Type B pancreatic cell (in vitro differentiated cells): ENCODE measurements around the gene KAZALD1. TPM values are rescaled to one million over a fixed set of nuclear protein-coding genes. Genes with fewer than 3 reads are reported as not detected.
A peak's percentile ranks its signal among the peaks of the same experiment; 100 is the strongest.

Experiments
- DNase-seq: peaks from one replicate; pipeline ENCODE4 v3.0.0; 2021; ENCODE audit warnings: mixed read lengths; ENCODE audit not compliant: unreplicated experiment; ENCODE audit errors: extremely low spot score
- H3K27ac Mint-ChIP-seq: 2 replicates; pipeline ENCODE4 v1.8.0; 2021; ENCODE audit warnings: mild to moderate bottlenecking, mixed read lengths
- H3K27me3 Mint-ChIP-seq: 2 replicates; pipeline ENCODE4 v1.8.0; 2021; ENCODE audit warnings: mixed read lengths
- H3K36me3 Mint-ChIP-seq: 2 replicates; pipeline ENCODE4 v1.8.0; 2021; ENCODE audit warnings: mixed read lengths
- H3K4me1 Mint-ChIP-seq: one replicate; pipeline ENCODE4 v1.8.0; 2021; ENCODE audit warnings: mixed read lengths; ENCODE audit not compliant: unreplicated experiment
- H3K4me3 Mint-ChIP-seq: 2 replicates; pipeline ENCODE4 v1.8.0; 2021; ENCODE audit warnings: mild to moderate bottlenecking, mixed read lengths
- H3K9me3 Mint-ChIP-seq: 2 replicates; pipeline ENCODE4 v1.8.0; 2021; ENCODE audit warnings: mixed read lengths
- CTCF ChIP-seq: fragments of 200-600 bp; sonication (generic); conservative IDR thresholded peaks from 2 replicates; pipeline ENCODE4 v1.5.0; 2021; ENCODE audit warnings: antibody characterized with exemption, mild to moderate bottlenecking
- total RNA-seq: library from RNA; stranded (reverse); gene quantifications from 2 replicates; pipeline ENCODE4 v1.2.1, GENCODE V29; 2021; ENCODE audit warnings: low replicate concordance

Gene KAZALD1
- total RNA-seq, 1 donor from 2014 or later, result 17.1 TPM

- peak; percentile 85 for TF ChIP-seq CTCF
- Mint-ChIP-seq H3K9me3 (peaks cover 5% of the 10 kb centered on the region), H3K27me3 (peaks cover 73% of the 10 kb centered on the region)
Measured at GRCh38 chr10:101095550-101096213, 33.9 kb downstream of the KAZALD1 start.

GRCh38 chr10:101096378-101096777 is 34.6 kb downstream of the KAZALD1 start:
- H3K27ac Mint-ChIP-seq, result no peak overlapping the region
- H3K9me3 Mint-ChIP-seq, result peaks cover 5% of the 10 kb centered on the region
- no peak overlapping the region for H3K4me3 Mint-ChIP-seq
- DNase-seq, result no peak
- H3K36me3 Mint-ChIP-seq, result no peaks in the 10 kb centered on the region
- TF ChIP-seq CTCF, result no peak
- peaks cover 18% of the 10 kb centered on the region for H3K4me1 Mint-ChIP-seq
- H3K27me3 Mint-ChIP-seq, result peaks cover 70% of the 10 kb centered on the region

More at GRCh38 chr10:101095550-101096213, 33.9 kb downstream of the KAZALD1 start:
- DNase-seq, result peak; percentile 79
- Mint-ChIP-seq H3K4me3 (no peak overlapping the region), H3K4me1 (peaks cover 18% of the 10 kb centered on the region), H3K36me3 (no peaks in the 10 kb centered on the region), H3K27ac (no peak overlapping the region)

GRCh38 chr10:101097881-101098280 is 36.1 kb downstream of the KAZALD1 start:
- DNase-seq, result no peak
- Mint-ChIP-seq H3K4me3 (no peak overlapping the region), H3K9me3 (peaks cover 5% of the 10 kb centered on the region), H3K27me3 (peaks cover 70% of the 10 kb centered on the region), H3K36me3 (no peaks in the 10 kb centered on the region), H3K4me1 (peaks cover 18% of the 10 kb centered on the region), H3K27ac (no peak overlapping the region)
- TF ChIP-seq CTCF, result no peak

DNA sequence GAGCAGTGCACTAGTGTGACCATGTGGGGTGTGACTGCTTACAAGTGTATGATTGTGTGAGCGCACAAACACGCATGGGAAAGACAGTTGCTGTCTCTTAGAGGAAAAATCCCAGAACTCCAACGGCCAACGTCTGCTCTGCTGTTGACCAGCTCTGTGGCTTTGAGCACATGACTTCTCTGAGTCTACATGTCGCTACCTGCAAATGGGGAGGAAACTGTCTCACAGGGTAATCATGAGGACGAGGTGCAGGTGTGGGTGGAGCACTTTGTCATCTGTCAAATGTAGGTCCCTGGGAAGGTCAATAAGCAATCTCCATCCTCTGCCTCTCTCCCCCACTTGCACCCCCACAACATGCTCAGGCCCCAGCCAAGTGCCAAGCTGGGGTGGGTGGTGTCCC is 38.1 kb downstream of the KAZALD1 start:
- H3K36me3 Mint-ChIP-seq, result no peaks in the 10 kb centered on the region
- H3K4me3 Mint-ChIP-seq, result no peak overlapping the region
- TF ChIP-seq CTCF, result no peak
- H3K4me1 Mint-ChIP-seq, result peaks cover 7% of the 10 kb centered on the region
- peaks cover 5% of the 10 kb centered on the region for H3K9me3 Mint-ChIP-seq
- DNase-seq, result no peak
- H3K27ac Mint-ChIP-seq, result no peak overlapping the region
- peaks cover 74% of the 10 kb centered on the region for H3K27me3 Mint-ChIP-seq

- Mint-ChIP-seq H3K4me3 (no peak overlapping the region), H3K27ac (no peak overlapping the region), H3K27me3 (peaks cover 69% of the 10 kb centered on the region), H3K4me1 (no peaks in the 10 kb centered on the region), H3K36me3 (no peaks in the 10 kb centered on the region), H3K9me3 (peaks cover 5% of the 10 kb centered on the region)
- no peak for DNase-seq
- no peak for TF ChIP-seq CTCF
Measured at GRCh38 chr10:101101372-101101881, 39.6 kb downstream of the KAZALD1 start.
